B cell (primary cell): ENCODE results near the gene IER2. TPM values are rescaled to one million over a fixed set of nuclear protein-coding genes. Genes with fewer than 3 reads are reported as not detected.

ENCODE experiments used
- ATAC-seq: fragments of 200-7000 bp; cut with Tn5 transposase; one replicate; pipeline ENCODE4 v1.10.0; 2021; ENCODE audit warnings: low read depth, mild to moderate bottlenecking, moderate number of reproducible peaks, moderate library complexity
- CTCF ChIA-PET: fragments of 350-600 bp; sonication (Branson Sonifier 250); formaldehyde crosslinking; loops from one replicate; lab custom pipeline; 2021; ENCODE audit warnings: antibody characterized with exemption, inconsistent platforms; lab: Charles Lee
- POLR2A ChIA-PET: fragments of 350-600 bp; sonication (Branson Sonifier 250); formaldehyde crosslinking; loops from one replicate; lab custom pipeline; 2021; ENCODE audit warnings: antibody characterized with exemption; lab: Charles Lee
- DNase-seq: peaks from one replicate; pipeline ENCODE4 v3.0.0; 2013
- H2AFZ ChIP-seq: 2 replicates; pipeline ENCODE4 v1.6.1; 2012; ENCODE audit warnings: mild to moderate bottlenecking, low read depth, low read length; ENCODE audit not compliant: insufficient read depth, poor library complexity, severe bottlenecking
- H3K27ac ChIP-seq, 2 donors: 1 replicate in 1 of 2; 2 replicates in 1 of 2; pipeline ENCODE4 v1.5.1; 2012 to 2013; ENCODE audit warnings: low read length in 2 of 2, mild to moderate bottlenecking in 2 of 2, moderate library complexity in 1 of 2
- H3K27me3 ChIP-seq, 4 experiments: fragments of 200-600 bp in 1 of 4; sonication (generic) in 1 of 4; replicated peaks in 1 of 4; 1 replicate in 2 of 4; 2 replicates in 2 of 4; pipeline versions ENCODE4 v1.6.1 to v1.7.0; 2013 to 2016; ENCODE audit warnings: low read length in 3 of 4, mild to moderate bottlenecking in 2 of 4, mixed read lengths in 1 of 4, moderate library complexity in 1 of 4; ENCODE audit not compliant: insufficient read depth in 4 of 4, control insufficient read depth in 3 of 4; ENCODE audit errors: control extremely low read depth in 1 of 4
- H3K36me3 ChIP-seq, 2 experiments: replicated peaks in 1 of 2; 1 replicate in 1 of 2; 2 replicates in 1 of 2; pipeline versions ENCODE4 v1.6.1 to v1.7.1; 2013; ENCODE audit warnings: low read length in 1 of 2; ENCODE audit not compliant: insufficient read depth in 2 of 2, control insufficient read depth in 1 of 2; ENCODE audit errors: control extremely low read depth in 1 of 2, extremely low read depth in 1 of 2
- H3K4me1 ChIP-seq, 2 donors: fragments of 200-600 bp in 1 of 2; sonication (generic) in 1 of 2; 1 replicate in 1 of 2; 2 replicates in 1 of 2; pipeline versions ENCODE4 v1.5.1 to v1.6.1; 2013 to 2017; ENCODE audit warnings: low read length in 2 of 2; ENCODE audit not compliant: control insufficient read depth in 2 of 2, insufficient read depth in 2 of 2
- H3K4me2 ChIP-seq: replicated peaks from 2 replicates; pipeline ENCODE3; 2012; ENCODE audit warnings: mild to moderate bottlenecking, low read depth, low read length; ENCODE audit not compliant: poor library complexity, severe bottlenecking
- H3K4me3 ChIP-seq, 5 experiments: fragments of 200-600 bp in 1 of 5; sonication (generic) in 1 of 5; 1 replicate in 3 of 5; 2 replicates in 2 of 5; pipeline versions ENCODE4 v1.5.1 to v1.7.0; 2011 to 2016; ENCODE audit warnings: low read length in 4 of 5, mild to moderate bottlenecking in 4 of 5, low read depth in 2 of 5, control low read depth in 1 of 5, moderate library complexity in 1 of 5; ENCODE audit not compliant: insufficient read depth in 1 of 5; ENCODE audit errors: control extremely low read depth in 1 of 5, extremely low read depth in 1 of 5
- H3K79me2 ChIP-seq: fragments of 200-600 bp; sonication (generic); one replicate; pipeline ENCODE4 v1.6.0; 2016; ENCODE audit warnings: low read length; ENCODE audit not compliant: control insufficient read depth, insufficient read depth
- H3K9ac ChIP-seq: fragments of 200-600 bp; sonication (generic); 2 replicates; pipeline ENCODE4 v1.6.1; 2017; ENCODE audit warnings: mild to moderate bottlenecking, low read length, moderate library complexity
- H3K9me3 ChIP-seq, 3 donors: one replicate each; pipeline versions ENCODE4 v1.6.1 to v1.7.1; 2013; ENCODE audit warnings: low read length in 2 of 3; ENCODE audit not compliant: control insufficient read depth in 2 of 3, insufficient read depth in 1 of 3; ENCODE audit errors: control extremely low read depth in 1 of 3
- H4K20me1 ChIP-seq: 2 replicates; pipeline ENCODE4 v1.6.0; 2012; ENCODE audit warnings: mild to moderate bottlenecking, low read length; ENCODE audit not compliant: insufficient read depth, control insufficient read depth, poor library complexity, severe bottlenecking
- H3K27ac Mint-ChIP-seq: one replicate; pipeline ENCODE4 v1.8.0; 2021; ENCODE audit warnings: mixed read lengths
- H3K27me3 Mint-ChIP-seq: one replicate; pipeline ENCODE4 v1.8.0; 2021; ENCODE audit warnings: mixed read lengths
- H3K4me1 Mint-ChIP-seq: one replicate; pipeline ENCODE4 v1.8.0; 2021; ENCODE audit warnings: mixed read lengths
- H3K4me3 Mint-ChIP-seq: one replicate; pipeline ENCODE4 v1.8.0; 2021; ENCODE audit warnings: mixed read lengths
- H3K9me3 Mint-ChIP-seq: one replicate; pipeline ENCODE4 v1.8.0; 2022; ENCODE audit warnings: mixed read lengths; ENCODE audit not compliant: insufficient read depth
- EZH2 ChIP-seq: IDR thresholded peaks from 2 replicates; pipeline ENCODE4 v1.6.1; 2012; ENCODE audit warnings: borderline replicate concordance, low read depth, mild to moderate bottlenecking, moderate library complexity, low read length; ENCODE audit not compliant: insufficient read depth, poor library complexity, severe bottlenecking
- WGBS: methylation state at CpG from one replicate; pipeline ENCODE4 v1.1.5; 2013; ENCODE audit warnings: missing lambda C conversion rate; ENCODE audit not compliant: insufficient coverage; 5-methylcytosine and 5-hydroxymethylcytosine counted together
- intact Hi-C: fragments of 100-400 bp; cut with micrococcal nuclease; formaldehyde crosslinking; loops from one replicate; pipeline ENCODE4 v1.10.0; 2022
- polyA plus RNA-seq: library from polyadenylated mRNA; depleted of rRNA; stranded (reverse); fragments of >200 nt; gene quantifications from 2 replicates; pipeline ENCODE4 v1.2.3, GENCODE V29; 2012
- total RNA-seq, 2 donors: library from RNA; stranded (reverse); fragments of 120-200 nt in 1 of 2; gene quantifications; 1 replicate in 1 of 2; 2 replicates in 1 of 2; pipeline versions ENCODE4 v1.2.3 to v1.2.4, GENCODE V29; 2013 to 2022
- TF ChIP-seq, protein P1 (sequence below): fragments of 200-600 bp; IDR thresholded peaks from one replicate; pipeline ENCODE4 v1.8.0; 2022; ENCODE audit warnings: antibody characterized with exemption, mild to moderate bottlenecking

IER2 gene
- total and polyA plus RNA-seq, 2 donors (not counting 1 experiment from before 2014, with no cell fraction given), result 189 to 2,152 TPM

DNA sequence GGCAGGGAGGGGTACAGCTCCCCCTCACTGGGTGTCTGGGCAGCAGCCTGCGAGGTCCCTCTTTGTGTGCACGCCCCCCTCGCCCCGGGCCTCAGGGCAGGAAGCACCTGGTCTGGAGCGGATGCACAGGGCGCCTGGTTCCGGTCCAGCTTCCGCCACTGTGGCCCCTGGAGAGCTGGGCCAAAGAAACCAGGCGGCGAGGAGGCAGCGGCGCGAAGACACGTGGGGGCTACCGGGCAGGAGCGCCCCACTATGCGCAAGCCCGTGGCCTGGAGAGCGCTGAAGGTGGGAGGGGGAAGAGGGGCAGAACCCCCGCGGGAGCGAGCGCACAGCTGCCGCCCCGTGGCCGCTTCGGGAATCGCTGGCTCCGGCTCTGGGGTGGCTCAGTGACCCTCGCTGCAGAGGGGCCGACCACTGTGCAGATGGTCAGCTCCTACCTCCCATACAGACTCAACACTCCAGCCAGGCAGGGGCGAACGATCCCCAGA lies 45.8 kb upstream of the IER2 start:
- CTCF ChIA-PET, result interaction anchor here (0.6 to 5.6 kb wide), 22 partner anchors 9 to 661 kb away, joined by 3 to 108 read pairs (median 10); partner anchors contain the start of genes IER2, NACC1 and STX10
- Histone ChIP-seq H3K79me2 (peaks cover 53% of the 10 kb centered on the region), H3K36me3 (peaks cover 3 to 35% of the 10 kb centered on the region in 2 experiments), H3K27me3 (no peaks in the 10 kb centered on the region), H3K9me3 (peaks cover 0 to 4% (median 0%) of the 10 kb centered on the region in 3 donors), H3K4me2 (peak overlapping the region; percentile 99), H3K27ac (peak overlapping the region; percentile 83 to 100), H2AFZ (peak overlapping the region; percentile 87), H3K9ac (peak overlapping the region; percentile 81), H4K20me1 (peaks cover 34% of the 10 kb centered on the region), H3K4me1 (peaks cover 39 to 69% of the 10 kb centered on the region in 2 donors), H3K4me3 (peak overlapping the region; percentile 53 to 98 (median 96))
- Mint-ChIP-seq H3K4me1 (peaks cover 62% of the 10 kb centered on the region), H3K27ac (peak overlapping the region; percentile 100), H3K27me3 (no peaks in the 10 kb centered on the region), H3K4me3 (peak overlapping the region; percentile 97), H3K9me3 (no peaks in the 10 kb centered on the region)
- under 1% methylated on average over 33 of the region's 33 CpGs for WGBS
- peak; percentile 60 for ATAC-seq
- peak; percentile 98 for DNase-seq
- POLR2A ChIA-PET, result interaction anchor here (0.5 to 3.9 kb wide), 24 partner anchors 9 to 692 kb away, joined by 3 to 107 read pairs (median 5); partner anchors contain the start of genes CALR, IER2, JUNB and NACC1
- TF ChIP-seq, protein P1, sequence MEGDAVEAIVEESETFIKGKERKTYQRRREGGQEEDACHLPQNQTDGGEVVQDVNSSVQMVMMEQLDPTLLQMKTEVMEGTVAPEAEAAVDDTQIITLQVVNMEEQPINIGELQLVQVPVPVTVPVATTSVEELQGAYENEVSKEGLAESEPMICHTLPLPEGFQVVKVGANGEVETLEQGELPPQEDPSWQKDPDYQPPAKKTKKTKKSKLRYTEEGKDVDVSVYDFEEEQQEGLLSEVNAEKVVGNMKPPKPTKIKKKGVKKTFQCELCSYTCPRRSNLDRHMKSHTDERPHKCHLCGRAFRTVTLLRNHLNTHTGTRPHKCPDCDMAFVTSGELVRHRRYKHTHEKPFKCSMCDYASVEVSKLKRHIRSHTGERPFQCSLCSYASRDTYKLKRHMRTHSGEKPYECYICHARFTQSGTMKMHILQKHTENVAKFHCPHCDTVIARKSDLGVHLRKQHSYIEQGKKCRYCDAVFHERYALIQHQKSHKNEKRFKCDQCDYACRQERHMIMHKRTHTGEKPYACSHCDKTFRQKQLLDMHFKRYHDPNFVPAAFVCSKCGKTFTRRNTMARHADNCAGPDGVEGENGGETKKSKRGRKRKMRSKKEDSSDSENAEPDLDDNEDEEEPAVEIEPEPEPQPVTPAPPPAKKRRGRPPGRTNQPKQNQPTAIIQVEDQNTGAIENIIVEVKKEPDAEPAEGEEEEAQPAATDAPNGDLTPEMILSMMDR, result peak; percentile 97
- TF ChIP-seq EZH2, result no peak
- intact Hi-C loops, result loop anchor here (1.0 to 5.0 kb wide), 9 partner anchors 9 to 1278 kb away; partner anchors contain the start of genes ADGRE5, RFX1 and TRMT1
